ENCODE measurements around the gene PANK3.

PANK3 gene
- 89.5 to 123 (median 91.6) reads per million in 3 donors for total RNA-seq

- Histone ChIP-seq H3K9me3 (ENCODE audit: control insufficient read depth, low read length) (no peaks in the 10 kb centered on the region), H3K27ac (ENCODE audit: insufficient read depth, low read length, poor library complexity, severe bottlenecking) (peak within 1 kb of the TSS; percentile 71), H3K36me3 (ENCODE audit: control insufficient read depth, insufficient read depth, low read length) (no peaks in the 10 kb centered on the region), H3K4me1 (ENCODE audit: control insufficient read depth, insufficient read depth, low read length, poor library complexity, severe bottlenecking) (peaks cover 12% of the 10 kb centered on the region), H3K27me3 (replicated peaks; ENCODE audit: control insufficient read depth, insufficient read depth, low read length, poor library complexity, severe bottlenecking) (no peaks in the 10 kb centered on the region), H3K4me3 (ENCODE audit: insufficient read depth, low read depth, low read length, poor library complexity, severe bottlenecking) (peak within 1 kb of the TSS; percentile 82)
- DNase-seq: no peak
Measured at GRCh38 chr5:168578538-168579487, at the start of gene PANK3. TSS of gene PANK3 (minus strand) at chr5:168579368. CDS start at chr5:168579283, 85 bp downstream.

- H3K27me3 ChIP-seq (replicated peaks; ENCODE audit: control insufficient read depth, insufficient read depth, low read length, poor library complexity, severe bottlenecking): no peaks in the 10 kb centered on the region
- no peaks in the 10 kb centered on the region for H3K9me3 ChIP-seq (ENCODE audit: control insufficient read depth, low read length)
- no peak for DNase-seq
- no peaks in the 10 kb centered on the region for H3K4me1 ChIP-seq (ENCODE audit: control insufficient read depth, insufficient read depth, low read length, poor library complexity, severe bottlenecking)
- H3K4me3 ChIP-seq (ENCODE audit: insufficient read depth, low read depth, low read length, poor library complexity, severe bottlenecking): no peak overlapping the region
- H3K36me3 ChIP-seq (ENCODE audit: control insufficient read depth, insufficient read depth, low read length): no peaks in the 10 kb centered on the region
- H3K27ac ChIP-seq (ENCODE audit: insufficient read depth, low read length, poor library complexity, severe bottlenecking): no peak overlapping the region
Measured at GRCh38 chr5:168624850-168625364, 45.7 kb upstream of the PANK3 start.

GRCh38 chr5:168620807-168621206 lies 41.6 kb upstream of the PANK3 start:
- Histone ChIP-seq H3K27ac (ENCODE audit: insufficient read depth, low read length, poor library complexity, severe bottlenecking) (no peak overlapping the region), H3K4me1 (ENCODE audit: control insufficient read depth, insufficient read depth, low read length, poor library complexity, severe bottlenecking) (no peaks in the 10 kb centered on the region), H3K27me3 (replicated peaks; ENCODE audit: control insufficient read depth, insufficient read depth, low read length, poor library complexity, severe bottlenecking) (no peaks in the 10 kb centered on the region), H3K4me3 (ENCODE audit: insufficient read depth, low read depth, low read length, poor library complexity, severe bottlenecking) (no peak overlapping the region), H3K9me3 (ENCODE audit: control insufficient read depth, low read length) (no peaks in the 10 kb centered on the region), H3K36me3 (ENCODE audit: control insufficient read depth, insufficient read depth, low read length) (no peaks in the 10 kb centered on the region)
- DNase-seq: no peak

GRCh38 chr5:168614661-168615060 lies 35.5 kb upstream of the PANK3 start:
- H3K27me3 ChIP-seq (replicated peaks; ENCODE audit: control insufficient read depth, insufficient read depth, low read length, poor library complexity, severe bottlenecking): no peaks in the 10 kb centered on the region
- no peaks in the 10 kb centered on the region for H3K36me3 ChIP-seq (ENCODE audit: control insufficient read depth, insufficient read depth, low read length)
- H3K4me3 ChIP-seq (ENCODE audit: insufficient read depth, low read depth, low read length, poor library complexity, severe bottlenecking): no peak overlapping the region
- H3K4me1 ChIP-seq (ENCODE audit: control insufficient read depth, insufficient read depth, low read length, poor library complexity, severe bottlenecking): no peaks in the 10 kb centered on the region
- DNase-seq: no peak
- H3K9me3 ChIP-seq (ENCODE audit: control insufficient read depth, low read length): no peaks in the 10 kb centered on the region
- no peak overlapping the region for H3K27ac ChIP-seq (ENCODE audit: insufficient read depth, low read length, poor library complexity, severe bottlenecking)

- Histone ChIP-seq H3K27me3 (replicated peaks; ENCODE audit: control insufficient read depth, insufficient read depth, low read length, poor library complexity, severe bottlenecking) (no peaks in the 10 kb centered on the region), H3K27ac (ENCODE audit: insufficient read depth, low read length, poor library complexity, severe bottlenecking) (no peak overlapping the region), H3K4me3 (ENCODE audit: insufficient read depth, low read depth, low read length, poor library complexity, severe bottlenecking) (no peak overlapping the region), H3K4me1 (ENCODE audit: control insufficient read depth, insufficient read depth, low read length, poor library complexity, severe bottlenecking) (no peaks in the 10 kb centered on the region), H3K9me3 (ENCODE audit: control insufficient read depth, low read length) (no peaks in the 10 kb centered on the region), H3K36me3 (ENCODE audit: control insufficient read depth, insufficient read depth, low read length) (no peaks in the 10 kb centered on the region)
- no peak for DNase-seq
Measured at GRCh38 chr5:168613996-168614395, 34.8 kb upstream of the PANK3 start.

- no peaks in the 10 kb centered on the region for H3K27me3 ChIP-seq (replicated peaks; ENCODE audit: control insufficient read depth, insufficient read depth, low read length, poor library complexity, severe bottlenecking)
- H3K36me3 ChIP-seq (ENCODE audit: control insufficient read depth, insufficient read depth, low read length): no peaks in the 10 kb centered on the region
- H3K4me3 ChIP-seq (ENCODE audit: insufficient read depth, low read depth, low read length, poor library complexity, severe bottlenecking): no peak overlapping the region
- no peak for DNase-seq
- no peak overlapping the region for H3K27ac ChIP-seq (ENCODE audit: insufficient read depth, low read length, poor library complexity, severe bottlenecking)
- H3K4me1 ChIP-seq (ENCODE audit: control insufficient read depth, insufficient read depth, low read length, poor library complexity, severe bottlenecking): no peaks in the 10 kb centered on the region
- H3K9me3 ChIP-seq (ENCODE audit: control insufficient read depth, low read length): no peaks in the 10 kb centered on the region
Measured at GRCh38 chr5:168613396-168613795, 34.2 kb upstream of the PANK3 start.

GRCh38 chr5:168612996-168613395 lies 33.8 kb upstream of the PANK3 start:
- Histone ChIP-seq H3K4me3 (ENCODE audit: insufficient read depth, low read depth, low read length, poor library complexity, severe bottlenecking) (no peak overlapping the region), H3K27ac (ENCODE audit: insufficient read depth, low read length, poor library complexity, severe bottlenecking) (no peak overlapping the region), H3K4me1 (ENCODE audit: control insufficient read depth, insufficient read depth, low read length, poor library complexity, severe bottlenecking) (no peaks in the 10 kb centered on the region), H3K36me3 (ENCODE audit: control insufficient read depth, insufficient read depth, low read length) (no peaks in the 10 kb centered on the region), H3K27me3 (replicated peaks; ENCODE audit: control insufficient read depth, insufficient read depth, low read length, poor library complexity, severe bottlenecking) (no peaks in the 10 kb centered on the region), H3K9me3 (ENCODE audit: control insufficient read depth, low read length) (no peaks in the 10 kb centered on the region)
- no peak for DNase-seq

- H3K27ac ChIP-seq (ENCODE audit: insufficient read depth, low read length, poor library complexity, severe bottlenecking): no peak overlapping the region
- no peaks in the 10 kb centered on the region for H3K4me1 ChIP-seq (ENCODE audit: control insufficient read depth, insufficient read depth, low read length, poor library complexity, severe bottlenecking)
- H3K9me3 ChIP-seq (ENCODE audit: control insufficient read depth, low read length): no peaks in the 10 kb centered on the region
- DNase-seq: no peak
- no peaks in the 10 kb centered on the region for H3K27me3 ChIP-seq (replicated peaks; ENCODE audit: control insufficient read depth, insufficient read depth, low read length, poor library complexity, severe bottlenecking)
- H3K4me3 ChIP-seq (ENCODE audit: insufficient read depth, low read depth, low read length, poor library complexity, severe bottlenecking): no peak overlapping the region
- no peaks in the 10 kb centered on the region for H3K36me3 ChIP-seq (ENCODE audit: control insufficient read depth, insufficient read depth, low read length)
Measured at GRCh38 chr5:168612123-168612522, 33.0 kb upstream of the PANK3 start.

- H3K9me3 ChIP-seq (ENCODE audit: control insufficient read depth, low read length): no peaks in the 10 kb centered on the region
- H3K27ac ChIP-seq (ENCODE audit: insufficient read depth, low read length, poor library complexity, severe bottlenecking): no peak overlapping the region
- no peaks in the 10 kb centered on the region for H3K36me3 ChIP-seq (ENCODE audit: control insufficient read depth, insufficient read depth, low read length)
- no peak overlapping the region for H3K4me3 ChIP-seq (ENCODE audit: insufficient read depth, low read depth, low read length, poor library complexity, severe bottlenecking)
- H3K4me1 ChIP-seq (ENCODE audit: control insufficient read depth, insufficient read depth, low read length, poor library complexity, severe bottlenecking): no peaks in the 10 kb centered on the region
- no peak for DNase-seq
- no peaks in the 10 kb centered on the region for H3K27me3 ChIP-seq (replicated peaks; ENCODE audit: control insufficient read depth, insufficient read depth, low read length, poor library complexity, severe bottlenecking)
Measured at GRCh38 chr5:168611165-168611564, 32.0 kb upstream of the PANK3 start.

- no peak overlapping the region for H3K27ac ChIP-seq (ENCODE audit: insufficient read depth, low read length, poor library complexity, severe bottlenecking)
Measured at GRCh38 chr5:168609806-168610482, 30.8 kb upstream of the PANK3 start.

More at GRCh38 chr5:168609806-168610482, 30.8 kb upstream of the PANK3 start:
- Histone ChIP-seq H3K36me3 (ENCODE audit: control insufficient read depth, insufficient read depth, low read length) (no peaks in the 10 kb centered on the region), H3K27me3 (replicated peaks; ENCODE audit: control insufficient read depth, insufficient read depth, low read length, poor library complexity, severe bottlenecking) (no peaks in the 10 kb centered on the region), H3K4me1 (ENCODE audit: control insufficient read depth, insufficient read depth, low read length, poor library complexity, severe bottlenecking) (no peaks in the 10 kb centered on the region), H3K9me3 (ENCODE audit: control insufficient read depth, low read length) (no peaks in the 10 kb centered on the region), H3K4me3 (ENCODE audit: insufficient read depth, low read depth, low read length, poor library complexity, severe bottlenecking) (no peak overlapping the region)
- DNase-seq: no peak

Data from effector memory CD4-positive, alpha-beta T cell (primary cell).